ENCODE data around the gene SPRY2.
A peak's percentile ranks its signal among the peaks of the same experiment; 100 is the strongest.
"Not testable (repeated sequence)": the region's sequence is repeated elsewhere in the genome, so short reads cannot be mapped to it uniquely, and the experiment has no call there.

The SPRY2 gene

GRCh38 chr13:80348314-80348713 lies 7.4 kb upstream of the SPRY2 start:
- DNase-seq, result no peak

GRCh38 chr13:80345771-80346510 lies 5.0 kb upstream of the SPRY2 start:
- DNase-seq, result no peak

GRCh38 chr13:80344032-80344431 lies 3.1 kb upstream of the SPRY2 start:
- not testable (repeated sequence) for DNase-seq

- peak; percentile 75 for DNase-seq
Measured at GRCh38 chr13:80342471-80343371, 1.8 kb upstream of the SPRY2 start.

GRCh38 chr13:80341756-80342370 lies 937 bp upstream of the SPRY2 start:
- DNase-seq, result peak; percentile 57

GRCh38 chr13:80340651-80341100 lies 250 bp downstream of the SPRY2 start:
- peak; percentile 72 for DNase-seq

- DNase-seq, result peak; percentile 27
Measured at GRCh38 chr13:80339912-80340650, 845 bp downstream of the SPRY2 start.

DNA sequence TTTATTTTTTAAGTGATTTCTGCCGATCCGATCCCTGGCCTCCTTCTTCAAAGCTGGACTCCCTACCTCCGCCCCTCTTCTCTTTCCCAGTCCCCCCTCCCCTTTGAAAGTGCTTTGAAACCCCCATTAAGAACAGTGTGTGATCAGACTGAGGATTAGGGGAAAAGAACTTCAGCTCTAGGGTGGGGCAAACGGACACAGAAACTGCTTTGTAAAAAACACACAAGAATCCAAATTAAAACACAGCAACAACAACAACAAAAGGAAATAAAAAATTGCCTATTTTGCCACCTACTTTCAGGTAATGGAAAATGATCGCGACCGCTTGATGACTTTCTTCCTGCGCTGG lies 1.4 kb downstream of the SPRY2 start:
- no peak for DNase-seq

- DNase-seq, result peak; percentile 39
Measured at GRCh38 chr13:80338781-80339562, 2.0 kb downstream of the SPRY2 start.

- DNase-seq, result no peak
Measured at GRCh38 chr13:80337288-80338081, 3.4 kb downstream of the SPRY2 start.

- DNase-seq, result no peak
Measured at GRCh38 chr13:80336776-80337287, 4.1 kb downstream of the SPRY2 start.

DNA sequence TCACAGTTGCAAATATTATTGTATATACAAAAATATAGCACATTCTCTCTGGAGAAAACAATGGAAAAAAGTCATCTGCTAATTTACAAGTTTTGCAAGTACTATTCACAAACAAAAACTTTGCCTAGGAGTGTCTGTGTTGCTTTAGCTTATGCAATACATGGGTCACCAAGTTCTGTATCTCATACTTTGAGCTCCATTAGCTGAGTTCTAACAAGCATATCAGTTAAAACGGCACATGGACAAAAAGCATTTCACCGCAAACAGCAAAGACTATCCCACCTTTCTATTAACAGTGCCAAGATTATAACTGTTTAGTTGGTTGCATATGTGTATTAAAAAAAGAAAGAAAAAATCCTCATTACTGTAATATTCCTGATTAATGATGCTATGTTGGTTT lies 4.6 kb downstream of the SPRY2 start:
- no peak for DNase-seq

- DNase-seq, result no peak
Measured at GRCh38 chr13:80334597-80335260, 6.2 kb downstream of the SPRY2 start.

DNA sequence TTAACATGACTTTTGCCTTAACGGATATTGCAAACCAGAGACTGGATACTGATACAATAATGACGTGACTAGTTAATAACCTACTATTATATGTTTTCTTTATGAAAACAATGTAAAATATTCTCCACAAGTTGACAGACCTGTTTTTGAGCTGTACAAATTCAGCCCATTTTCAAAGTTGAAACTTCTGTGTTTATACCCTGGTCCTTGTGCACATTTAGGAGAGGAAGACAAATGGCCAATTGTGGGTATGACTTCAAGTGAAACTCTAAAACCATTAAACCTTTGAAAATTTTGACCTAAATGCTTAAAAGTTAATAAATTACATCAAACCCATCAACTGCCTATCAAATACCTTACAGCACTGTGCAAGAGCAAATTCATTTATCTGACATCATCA lies 8.9 kb downstream of the SPRY2 start:
- no peak for DNase-seq

GRCh38 chr13:80329250-80329649 lies 11.7 kb downstream of the SPRY2 start:
- no peak for DNase-seq

GRCh38 chr13:80319004-80319403 lies 21.9 kb downstream of the SPRY2 start:
- no peak for DNase-seq

DNA sequence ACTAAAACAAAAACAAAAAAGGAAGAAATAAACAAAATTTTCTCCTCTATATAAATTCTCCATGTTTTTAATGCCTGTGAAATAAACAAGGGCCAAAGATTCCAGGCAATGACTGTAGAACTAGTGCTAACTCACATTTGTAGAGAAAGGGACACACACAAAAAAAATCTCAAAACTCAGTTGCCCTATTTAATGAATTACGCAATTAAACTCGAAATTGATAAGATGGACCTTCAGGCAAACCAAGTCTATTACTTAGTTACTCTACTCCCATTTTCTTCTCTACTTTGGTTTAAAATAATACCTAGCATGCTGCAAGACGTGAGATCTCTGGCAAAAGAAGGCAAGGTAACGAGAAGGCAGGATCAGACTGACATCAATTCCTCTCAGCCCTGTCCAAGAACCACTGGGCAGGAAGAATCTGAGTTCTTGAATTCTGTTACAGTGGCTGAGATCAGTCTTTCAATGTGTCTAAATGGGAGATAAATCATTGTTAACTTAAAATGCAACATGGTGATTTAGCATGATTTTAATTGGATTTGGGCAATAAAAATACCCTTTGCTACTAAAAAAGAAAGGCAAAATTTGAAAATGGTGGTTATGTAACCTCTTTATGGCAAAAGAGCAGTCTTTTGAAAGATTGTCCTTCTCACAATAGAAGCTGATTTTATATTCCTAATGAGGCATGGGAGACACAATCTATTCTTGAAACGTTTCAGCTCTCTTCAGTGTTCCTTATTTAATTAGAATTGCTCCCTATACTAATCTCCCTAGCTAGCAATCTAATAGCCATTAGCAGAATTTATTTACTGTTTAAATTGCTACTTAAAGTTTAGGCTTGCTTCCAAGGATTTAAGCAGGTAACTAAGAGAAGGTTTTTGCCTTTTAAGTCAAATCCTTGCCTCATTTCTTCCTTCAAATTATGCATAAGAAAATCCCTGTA lies 25.9 kb downstream of the SPRY2 start:
- no peak for DNase-seq

DNA sequence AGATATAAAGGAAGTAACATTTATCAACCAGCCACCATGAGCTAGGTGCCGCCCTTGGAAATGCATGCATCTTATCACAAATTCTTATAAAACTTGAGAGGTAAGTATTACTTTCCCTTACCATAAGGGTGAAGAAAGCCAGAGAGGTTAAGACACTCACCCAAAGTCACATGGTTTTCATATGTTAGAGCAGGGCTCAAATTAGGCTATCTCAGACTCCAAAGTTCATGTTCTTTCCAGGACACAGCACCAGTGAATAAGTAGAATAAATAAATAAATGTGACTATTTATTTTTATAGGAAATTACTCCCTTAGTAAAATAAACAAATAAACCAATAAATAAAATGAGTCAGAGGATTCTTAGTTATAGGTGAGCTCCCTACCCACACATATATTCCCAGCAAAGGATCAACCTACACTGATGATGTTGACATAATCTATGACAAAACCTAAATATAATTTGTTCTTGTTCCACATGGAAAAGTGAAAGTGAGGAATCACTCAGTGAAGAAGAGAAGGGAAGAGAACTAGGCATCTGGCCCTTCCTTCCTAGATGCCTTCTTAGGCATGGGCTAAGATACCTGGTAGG lies 27.2 kb downstream of the SPRY2 start:
- no peak for DNase-seq

GRCh38 chr13:80312967-80313366 lies 28.0 kb downstream of the SPRY2 start:
- no peak for DNase-seq
